ENCODE data around the gene PCA3.

PCA3 gene

DNA sequence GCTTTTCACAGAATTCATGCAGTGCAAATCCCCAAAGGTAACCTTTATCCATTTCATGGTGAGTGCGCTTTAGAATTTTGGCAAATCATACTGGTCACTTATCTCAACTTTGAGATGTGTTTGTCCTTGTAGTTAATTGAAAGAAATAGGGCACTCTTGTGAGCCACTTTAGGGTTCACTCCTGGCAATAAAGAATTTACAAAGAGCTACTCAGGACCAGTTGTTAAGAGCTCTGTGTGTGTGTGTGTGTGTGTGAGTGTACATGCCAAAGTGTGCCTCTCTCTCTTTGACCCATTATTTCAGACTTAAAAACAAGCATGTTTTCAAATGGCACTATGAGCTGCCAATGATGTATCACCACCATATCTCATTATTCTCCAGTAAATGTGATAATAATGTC, 21.3 kb downstream of the PCA3 start:
- Mint-ChIP-seq H3K36me3 (ENCODE audit: low read depth) (no peaks in the 10 kb centered on the region), H3K27me3 (ENCODE audit: low read depth) (peaks cover 12% of the 10 kb centered on the region), H3K9me3 (no peaks in the 10 kb centered on the region), H3K4me1 (ENCODE audit: low read depth) (no peaks in the 10 kb centered on the region), H3K27ac (no peak overlapping the region), H3K4me3 (no peak overlapping the region)

DNA sequence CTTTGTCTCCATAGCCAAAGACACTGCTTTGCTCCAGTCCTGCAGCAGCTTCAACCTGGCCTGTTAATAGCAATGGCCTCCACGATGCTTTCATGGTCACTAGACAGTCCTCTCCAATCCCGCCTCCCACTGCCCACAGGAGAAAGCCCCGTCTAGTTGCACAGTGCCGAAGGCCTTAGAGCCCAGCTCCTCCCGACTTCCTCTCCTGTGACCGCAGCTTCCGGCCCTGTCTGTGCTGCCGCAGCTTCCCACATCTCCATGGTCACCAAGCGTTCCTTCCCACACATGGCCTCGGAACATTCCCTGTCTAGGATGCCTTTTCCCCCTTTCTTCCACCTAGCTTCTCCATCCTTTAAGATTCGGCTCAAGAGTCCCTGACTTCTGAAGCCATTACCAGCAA, 23.4 kb downstream of the PCA3 start:
- no peaks in the 10 kb centered on the region for H3K4me1 Mint-ChIP-seq (ENCODE audit: low read depth)
- H3K4me3 Mint-ChIP-seq: no peak overlapping the region
- peaks cover 12% of the 10 kb centered on the region for H3K27me3 Mint-ChIP-seq (ENCODE audit: low read depth)
- no peaks in the 10 kb centered on the region for H3K36me3 Mint-ChIP-seq (ENCODE audit: low read depth)
- H3K27ac Mint-ChIP-seq: no peak overlapping the region
- no peaks in the 10 kb centered on the region for H3K9me3 Mint-ChIP-seq

DNA sequence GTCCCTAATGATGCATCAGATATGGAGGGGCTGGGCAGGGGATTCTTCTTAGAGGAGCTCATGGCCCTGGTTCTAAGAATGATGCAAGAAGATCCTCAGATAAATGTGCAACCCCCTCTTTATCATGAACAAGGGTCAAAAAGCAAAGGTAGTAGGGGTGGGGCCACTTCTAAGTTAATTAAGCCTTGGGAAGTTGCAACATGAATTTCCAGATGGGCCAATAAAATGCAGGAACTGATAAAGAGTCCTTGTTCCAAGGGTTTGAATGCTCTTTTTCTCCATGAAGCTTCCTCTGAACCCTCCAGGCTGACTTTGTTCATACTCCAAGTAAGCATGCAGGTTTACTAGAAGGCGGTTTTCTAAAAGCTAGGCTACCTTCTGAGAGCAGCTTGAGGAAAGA, 25.6 kb downstream of the PCA3 start:
- no peak overlapping the region for H3K4me3 Mint-ChIP-seq
- H3K27me3 Mint-ChIP-seq (ENCODE audit: low read depth): peaks cover 12% of the 10 kb centered on the region
- H3K4me1 Mint-ChIP-seq (ENCODE audit: low read depth): no peaks in the 10 kb centered on the region
- H3K36me3 Mint-ChIP-seq (ENCODE audit: low read depth): no peaks in the 10 kb centered on the region
- no peak overlapping the region for H3K27ac Mint-ChIP-seq
- H3K9me3 Mint-ChIP-seq: no peaks in the 10 kb centered on the region

DNA sequence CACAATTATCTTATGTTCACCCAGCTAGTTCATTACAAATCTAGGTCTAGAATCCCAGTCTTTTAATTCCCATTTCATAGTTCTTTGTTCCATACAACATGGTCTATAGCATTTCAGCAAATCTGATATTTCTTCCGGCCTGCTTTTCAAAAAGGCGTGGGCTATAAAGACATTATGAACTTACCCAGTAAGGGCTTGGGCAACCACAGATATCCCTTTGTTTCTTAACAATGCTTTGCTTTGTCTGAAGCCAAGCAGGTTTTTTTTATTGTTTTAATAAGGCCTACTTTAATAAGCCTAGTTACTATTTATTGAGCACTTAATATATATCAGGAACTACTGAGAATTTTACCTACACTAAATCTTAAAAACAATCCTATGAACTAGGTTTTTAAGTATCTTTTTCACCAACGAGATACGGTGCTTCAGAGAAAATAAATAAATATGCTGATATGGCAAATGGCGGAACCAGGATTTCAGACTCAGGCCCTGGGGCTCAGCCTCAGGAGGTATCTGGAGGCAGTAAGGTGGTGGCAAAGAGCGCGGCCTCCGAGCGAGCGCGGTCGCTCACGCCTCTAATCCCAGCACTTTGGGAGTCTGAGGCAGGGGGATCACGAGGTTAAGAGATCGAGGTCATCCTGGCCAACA, 29.7 kb downstream of the PCA3 start:
- H3K4me1 Mint-ChIP-seq (ENCODE audit: low read depth): no peaks in the 10 kb centered on the region

DNA sequence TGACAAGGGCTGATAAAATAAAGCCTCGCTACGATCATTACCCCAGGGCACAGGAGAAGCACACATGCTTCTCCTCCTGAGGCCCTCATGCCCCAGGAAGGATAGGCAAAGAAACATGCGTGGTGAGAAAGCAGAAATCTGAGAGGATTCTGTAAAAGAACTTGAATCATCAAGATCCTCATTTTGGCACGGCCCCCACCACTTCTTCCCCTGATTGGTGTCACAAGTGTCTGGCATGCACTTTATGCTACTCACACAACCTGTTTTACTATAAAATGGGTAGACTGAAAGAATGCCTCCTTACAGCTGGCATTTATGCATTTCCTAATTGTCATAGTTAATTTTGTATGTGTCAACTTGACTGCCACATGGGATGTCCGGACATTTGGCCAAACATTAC, 32.1 kb downstream of the PCA3 start:
- Mint-ChIP-seq H3K4me1 (ENCODE audit: low read depth) (no peaks in the 10 kb centered on the region), H3K27ac (no peak overlapping the region), H3K27me3 (ENCODE audit: low read depth) (no peaks in the 10 kb centered on the region), H3K36me3 (ENCODE audit: low read depth) (no peaks in the 10 kb centered on the region), H3K4me3 (no peak overlapping the region), H3K9me3 (no peaks in the 10 kb centered on the region)

More for the DNA sequence above, 29.7 kb downstream of the PCA3 start:
- H3K27ac Mint-ChIP-seq: no peak overlapping the region
- H3K4me3 Mint-ChIP-seq: no peak overlapping the region
- no peaks in the 10 kb centered on the region for H3K9me3 Mint-ChIP-seq
- no peaks in the 10 kb centered on the region for H3K36me3 Mint-ChIP-seq (ENCODE audit: low read depth)
- H3K27me3 Mint-ChIP-seq (ENCODE audit: low read depth): no peaks in the 10 kb centered on the region

DNA sequence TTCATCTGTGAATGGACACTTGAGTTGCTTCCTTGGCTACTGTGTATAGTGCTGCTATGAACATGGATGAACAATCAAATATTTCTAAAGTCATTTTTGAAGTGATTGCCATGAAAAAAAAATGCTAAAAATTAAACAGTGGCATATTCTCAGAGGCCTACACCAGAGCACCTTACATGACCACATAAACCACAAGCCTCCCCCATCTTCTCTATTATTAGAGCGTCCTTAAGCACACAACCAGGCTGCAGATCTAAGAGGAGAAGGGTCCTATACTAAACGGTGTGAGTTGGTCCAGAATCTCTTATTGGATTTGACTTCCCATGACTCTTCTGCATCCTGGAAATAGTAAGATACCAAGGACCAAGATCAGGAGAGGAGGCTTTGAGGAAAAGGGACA, 34.3 kb downstream of the PCA3 start:
- no peaks in the 10 kb centered on the region for H3K36me3 Mint-ChIP-seq (ENCODE audit: low read depth)
- H3K9me3 Mint-ChIP-seq: no peaks in the 10 kb centered on the region

DNA sequence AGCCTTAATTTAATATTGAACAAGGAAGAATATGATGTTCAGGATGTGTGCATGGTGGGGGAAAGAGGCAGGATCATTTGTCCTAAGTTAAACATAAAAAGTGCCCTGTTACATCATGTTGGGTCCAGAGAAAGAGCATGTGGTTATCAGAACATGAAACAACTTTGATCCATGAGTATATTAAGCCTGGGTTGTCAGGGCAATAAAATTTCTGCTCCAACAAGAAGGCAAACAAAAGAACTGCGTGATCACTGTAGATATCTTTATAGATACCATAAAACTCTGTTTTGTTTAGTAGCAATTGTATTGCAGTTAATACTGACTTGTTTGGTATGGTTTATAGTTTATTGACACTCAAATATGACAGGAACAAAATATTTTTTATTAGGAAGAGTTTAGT, 35.2 kb downstream of the PCA3 start:
- no peak overlapping the region for H3K27ac Mint-ChIP-seq
- no peaks in the 10 kb centered on the region for H3K36me3 Mint-ChIP-seq (ENCODE audit: low read depth)
- peaks cover 8% of the 10 kb centered on the region for H3K27me3 Mint-ChIP-seq (ENCODE audit: low read depth)
- H3K9me3 Mint-ChIP-seq: no peaks in the 10 kb centered on the region
- no peaks in the 10 kb centered on the region for H3K4me1 Mint-ChIP-seq (ENCODE audit: low read depth)
- H3K4me3 Mint-ChIP-seq: no peak overlapping the region

More for the DNA sequence above, 34.3 kb downstream of the PCA3 start:
- Mint-ChIP-seq H3K27ac (no peak overlapping the region), H3K27me3 (ENCODE audit: low read depth) (peaks cover 8% of the 10 kb centered on the region), H3K4me1 (ENCODE audit: low read depth) (no peaks in the 10 kb centered on the region), H3K4me3 (no peak overlapping the region)

DNA sequence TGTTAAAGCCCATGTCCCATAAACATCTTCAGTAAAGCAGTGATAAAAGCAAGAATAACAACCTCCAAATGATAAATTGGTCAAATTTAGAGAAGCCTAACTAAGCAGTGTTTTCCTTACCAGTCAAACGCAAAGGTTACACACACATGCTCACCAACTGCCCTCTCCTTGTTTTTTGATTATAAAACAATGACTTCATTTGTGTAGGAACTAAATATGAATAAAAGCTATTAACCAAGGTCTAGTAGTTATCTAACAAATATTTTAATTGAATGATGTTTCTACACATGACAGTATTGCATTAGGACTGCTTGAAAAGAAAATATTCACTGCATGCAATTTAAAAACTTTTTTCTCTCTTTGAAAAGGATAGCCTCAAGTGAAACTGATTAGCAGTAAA, 36.7 kb downstream of the PCA3 start:
- Mint-ChIP-seq H3K36me3 (ENCODE audit: low read depth) (no peaks in the 10 kb centered on the region), H3K9me3 (no peaks in the 10 kb centered on the region), H3K27me3 (ENCODE audit: low read depth) (peaks cover 8% of the 10 kb centered on the region), H3K4me1 (ENCODE audit: low read depth) (no peaks in the 10 kb centered on the region), H3K27ac (no peak overlapping the region), H3K4me3 (no peak overlapping the region)

DNA sequence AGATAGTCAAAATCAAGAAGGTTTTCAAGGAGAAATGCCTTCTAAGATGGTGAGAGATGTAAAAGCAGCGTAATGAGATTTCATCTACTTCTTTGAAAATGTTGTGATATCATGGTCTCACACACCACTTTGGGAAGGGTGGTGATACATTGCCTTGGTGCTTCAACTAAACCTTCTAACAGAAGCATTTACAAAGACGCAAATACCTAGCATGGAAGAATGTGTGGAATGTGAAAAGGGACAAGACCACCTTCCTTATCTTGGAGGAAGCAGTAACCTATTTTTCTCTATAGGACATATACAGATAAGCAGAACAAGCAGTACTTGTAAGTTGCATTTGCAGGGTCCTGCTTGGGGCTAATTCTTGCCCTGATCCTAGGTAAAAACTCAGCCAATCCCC, 38.8 kb downstream of the PCA3 start:
- Mint-ChIP-seq H3K9me3 (no peaks in the 10 kb centered on the region), H3K36me3 (ENCODE audit: low read depth) (no peaks in the 10 kb centered on the region), H3K27ac (no peak overlapping the region), H3K27me3 (ENCODE audit: low read depth) (peaks cover 8% of the 10 kb centered on the region), H3K4me1 (ENCODE audit: low read depth) (no peaks in the 10 kb centered on the region), H3K4me3 (no peak overlapping the region)

DNA sequence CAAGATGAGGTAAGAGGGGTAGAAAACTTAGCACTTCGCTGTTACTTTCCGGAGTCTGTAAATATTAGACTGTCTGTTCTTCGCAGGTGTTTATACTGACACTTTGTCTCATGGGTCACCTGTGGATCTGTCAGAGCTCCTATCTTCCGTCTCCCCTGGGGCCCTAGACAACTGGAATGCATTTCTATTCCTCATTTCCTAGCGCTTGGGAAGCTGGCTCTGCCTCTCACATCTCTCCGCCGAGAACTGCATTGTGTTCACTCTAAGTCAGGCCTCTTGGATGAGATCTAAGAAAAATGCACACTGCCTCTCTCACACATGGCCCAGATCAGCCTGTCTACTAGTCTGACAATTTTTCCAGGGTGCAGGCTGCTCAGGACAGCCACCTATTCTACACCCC, 39.5 kb downstream of the PCA3 start:
- H3K4me1 Mint-ChIP-seq (ENCODE audit: low read depth): no peaks in the 10 kb centered on the region
- H3K4me3 Mint-ChIP-seq: no peak overlapping the region
- H3K9me3 Mint-ChIP-seq: no peaks in the 10 kb centered on the region
- H3K36me3 Mint-ChIP-seq (ENCODE audit: low read depth): no peaks in the 10 kb centered on the region
- no peak overlapping the region for H3K27ac Mint-ChIP-seq
- H3K27me3 Mint-ChIP-seq (ENCODE audit: low read depth): peaks cover 8% of the 10 kb centered on the region

DNA sequence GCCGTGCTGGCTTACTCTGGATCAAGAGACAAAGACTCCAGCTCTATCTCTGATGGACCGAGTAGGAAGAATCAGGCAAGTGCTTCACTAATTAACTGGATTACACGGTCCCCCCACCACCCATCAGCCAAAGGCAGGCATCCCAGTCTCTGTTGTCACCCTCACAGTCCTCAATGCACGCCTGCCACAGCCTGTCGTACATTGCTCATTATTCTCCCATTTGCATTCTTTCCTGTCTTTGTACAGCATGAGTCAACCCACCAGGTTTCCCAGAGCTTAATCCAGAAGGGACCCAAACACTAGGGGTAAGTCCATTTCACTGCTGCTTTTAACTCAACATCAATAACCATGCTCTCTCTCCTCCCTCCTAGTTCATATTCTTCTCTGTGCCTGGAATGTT, 44.4 kb downstream of the PCA3 start:
- no peaks in the 10 kb centered on the region for H3K36me3 Mint-ChIP-seq (ENCODE audit: low read depth)
- no peaks in the 10 kb centered on the region for H3K9me3 Mint-ChIP-seq
- peaks cover 4% of the 10 kb centered on the region for H3K27me3 Mint-ChIP-seq (ENCODE audit: low read depth)
- H3K4me3 Mint-ChIP-seq: no peak overlapping the region
- no peaks in the 10 kb centered on the region for H3K4me1 Mint-ChIP-seq (ENCODE audit: low read depth)
- H3K27ac Mint-ChIP-seq: no peak overlapping the region

DNA sequence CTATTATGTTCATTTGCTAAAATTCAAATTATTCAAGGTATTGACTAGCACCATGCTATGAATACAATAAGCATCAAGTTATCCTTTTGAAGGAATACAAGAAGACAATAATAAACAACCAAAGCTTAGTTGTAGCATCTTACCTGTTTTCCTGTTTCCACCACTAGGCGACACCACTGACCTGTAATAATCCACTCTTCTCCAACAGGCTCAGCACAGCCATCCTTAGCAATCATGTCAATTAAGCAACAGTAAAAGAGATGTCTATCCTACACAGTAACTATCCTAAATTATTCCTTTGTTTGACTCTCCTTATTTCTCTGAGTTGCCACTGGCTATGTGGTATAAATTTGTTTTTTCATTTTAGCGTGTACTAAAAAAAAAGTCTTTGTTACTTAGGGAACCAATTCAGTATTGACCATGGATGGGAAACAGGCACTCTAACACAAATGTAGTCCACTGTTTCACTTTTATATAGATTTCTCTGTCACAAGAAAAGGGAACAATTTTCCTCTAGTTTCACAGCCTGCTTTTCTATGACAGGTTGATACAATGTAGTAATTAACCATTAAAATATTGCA, 46.2 kb downstream of the PCA3 start:
- Mint-ChIP-seq H3K27me3 (ENCODE audit: low read depth) (peaks cover 4% of the 10 kb centered on the region), H3K4me1 (ENCODE audit: low read depth) (no peaks in the 10 kb centered on the region), H3K9me3 (no peaks in the 10 kb centered on the region), H3K4me3 (no peak overlapping the region), H3K36me3 (ENCODE audit: low read depth) (no peaks in the 10 kb centered on the region), H3K27ac (no peak overlapping the region)

DNA sequence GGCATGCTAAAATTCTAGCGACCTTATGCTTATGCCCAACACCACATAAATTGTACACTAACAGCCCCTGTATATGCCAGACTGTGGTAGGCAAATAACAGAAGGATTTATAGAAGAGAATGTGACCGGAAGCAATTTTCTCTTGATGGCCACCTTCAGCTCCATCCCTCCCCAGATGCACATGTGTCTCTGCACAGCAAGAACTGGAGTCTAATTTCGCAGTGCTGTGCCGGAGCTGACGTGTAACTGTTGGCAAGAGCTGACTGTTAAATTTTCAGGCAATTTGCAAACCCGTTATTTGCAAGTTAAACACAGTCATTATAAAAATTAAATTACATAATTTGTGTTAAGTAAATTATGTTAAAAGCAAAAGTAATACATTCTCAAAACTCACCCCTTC, 48.4 kb downstream of the PCA3 start:
- peaks cover 8% of the 10 kb centered on the region for H3K27me3 Mint-ChIP-seq (ENCODE audit: low read depth)
- H3K4me3 Mint-ChIP-seq: no peak overlapping the region
- H3K4me1 Mint-ChIP-seq (ENCODE audit: low read depth): no peaks in the 10 kb centered on the region
- no peaks in the 10 kb centered on the region for H3K9me3 Mint-ChIP-seq
- H3K36me3 Mint-ChIP-seq (ENCODE audit: low read depth): no peaks in the 10 kb centered on the region
- no peak overlapping the region for H3K27ac Mint-ChIP-seq

DNA sequence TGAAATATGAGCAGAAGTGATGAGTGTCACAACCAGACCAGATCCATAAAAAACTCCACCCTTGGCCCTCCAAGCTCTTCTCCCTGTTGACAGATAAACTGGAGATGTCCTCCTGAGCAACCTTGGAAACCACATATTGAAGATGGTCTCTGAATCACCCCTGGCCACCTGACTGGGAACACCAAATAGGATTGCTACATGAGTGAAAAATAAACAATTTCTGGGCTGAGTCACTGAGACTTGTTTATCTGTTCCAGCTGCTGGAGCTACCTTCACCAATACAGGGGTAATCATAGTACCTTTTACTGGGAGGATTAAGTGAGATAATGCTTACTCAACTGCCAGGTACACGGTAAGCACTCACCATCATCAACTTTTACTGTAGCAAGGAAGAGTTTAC, 53.3 kb downstream of the PCA3 start:
- Mint-ChIP-seq H3K27me3 (ENCODE audit: low read depth) (peaks cover 4% of the 10 kb centered on the region), H3K4me1 (ENCODE audit: low read depth) (no peaks in the 10 kb centered on the region), H3K9me3 (no peaks in the 10 kb centered on the region), H3K4me3 (no peak overlapping the region), H3K27ac (no peak overlapping the region), H3K36me3 (ENCODE audit: low read depth) (no peaks in the 10 kb centered on the region)

DNA sequence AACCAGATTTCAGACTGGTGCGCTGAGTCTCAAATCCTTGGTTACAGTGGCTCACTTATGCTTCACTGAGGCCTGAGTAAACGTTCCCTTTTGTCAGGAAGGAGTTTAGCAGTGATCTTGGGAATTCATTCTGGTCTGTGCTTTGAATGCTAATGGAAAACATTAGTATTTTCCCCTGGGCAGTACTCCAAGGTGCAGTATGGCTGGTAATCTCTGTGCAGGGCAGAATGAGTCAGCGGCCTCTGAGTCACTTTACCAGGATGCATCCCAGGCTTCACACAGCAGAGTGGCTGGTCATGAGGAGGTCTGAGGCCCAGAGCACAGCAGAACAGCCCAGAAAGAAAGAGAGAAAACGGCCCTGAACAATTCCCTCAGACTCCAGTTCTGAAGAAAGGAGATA, 54.0 kb downstream of the PCA3 start:
- Mint-ChIP-seq H3K4me3 (no peak overlapping the region), H3K27me3 (ENCODE audit: low read depth) (peaks cover 4% of the 10 kb centered on the region), H3K27ac (no peak overlapping the region), H3K4me1 (ENCODE audit: low read depth) (no peaks in the 10 kb centered on the region), H3K36me3 (ENCODE audit: low read depth) (no peaks in the 10 kb centered on the region), H3K9me3 (no peaks in the 10 kb centered on the region)

DNA sequence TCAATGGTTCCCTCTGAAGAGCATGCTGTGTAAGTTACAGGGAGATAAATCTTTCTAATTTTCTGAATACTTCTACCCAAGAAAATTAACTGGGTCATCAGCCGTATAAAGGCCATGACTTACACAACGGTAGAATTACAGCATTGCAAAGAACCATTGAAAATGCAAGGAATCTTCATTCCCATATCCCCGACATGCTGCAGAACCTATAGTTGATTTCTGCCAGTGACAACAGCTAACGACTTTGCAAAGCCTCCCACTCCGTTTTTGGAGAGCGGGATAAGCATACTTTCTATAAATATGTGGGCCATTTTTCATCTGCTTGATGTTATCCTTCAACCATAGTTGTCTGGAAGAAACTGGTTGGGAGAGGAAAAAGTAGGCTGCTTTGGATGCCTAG, 56.2 kb downstream of the PCA3 start:
- no peak overlapping the region for H3K27ac Mint-ChIP-seq
- peaks cover 4% of the 10 kb centered on the region for H3K27me3 Mint-ChIP-seq (ENCODE audit: low read depth)
- H3K36me3 Mint-ChIP-seq (ENCODE audit: low read depth): no peaks in the 10 kb centered on the region
- H3K4me3 Mint-ChIP-seq: no peak overlapping the region
- H3K9me3 Mint-ChIP-seq: no peaks in the 10 kb centered on the region
- H3K4me1 Mint-ChIP-seq (ENCODE audit: low read depth): no peaks in the 10 kb centered on the region
